LNCaP clone FGC (cell line): ENCODE results near the gene SKAP1.

Experiments used
- DNase-seq: peaks from one replicate; pipeline ENCODE4 v3.0.0-alpha.2; 2011; ENCODE audit warnings: low read depth
- H3K4me3 ChIP-seq: 2 replicates; pipeline ENCODE4 v1.5.1; 2011; ENCODE audit warnings: mild to moderate bottlenecking, low read depth, low read length, control low read depth
- TF ChIP-seq, protein P1 (sequence below): IDR thresholded peaks from 2 replicates; pipeline ENCODE4 v1.5.1; 2012; ENCODE audit warnings: mild to moderate bottlenecking; ENCODE audit not compliant: control insufficient read depth, insufficient read depth; ENCODE audit errors: extremely low read depth

SKAP1 gene

DNA sequence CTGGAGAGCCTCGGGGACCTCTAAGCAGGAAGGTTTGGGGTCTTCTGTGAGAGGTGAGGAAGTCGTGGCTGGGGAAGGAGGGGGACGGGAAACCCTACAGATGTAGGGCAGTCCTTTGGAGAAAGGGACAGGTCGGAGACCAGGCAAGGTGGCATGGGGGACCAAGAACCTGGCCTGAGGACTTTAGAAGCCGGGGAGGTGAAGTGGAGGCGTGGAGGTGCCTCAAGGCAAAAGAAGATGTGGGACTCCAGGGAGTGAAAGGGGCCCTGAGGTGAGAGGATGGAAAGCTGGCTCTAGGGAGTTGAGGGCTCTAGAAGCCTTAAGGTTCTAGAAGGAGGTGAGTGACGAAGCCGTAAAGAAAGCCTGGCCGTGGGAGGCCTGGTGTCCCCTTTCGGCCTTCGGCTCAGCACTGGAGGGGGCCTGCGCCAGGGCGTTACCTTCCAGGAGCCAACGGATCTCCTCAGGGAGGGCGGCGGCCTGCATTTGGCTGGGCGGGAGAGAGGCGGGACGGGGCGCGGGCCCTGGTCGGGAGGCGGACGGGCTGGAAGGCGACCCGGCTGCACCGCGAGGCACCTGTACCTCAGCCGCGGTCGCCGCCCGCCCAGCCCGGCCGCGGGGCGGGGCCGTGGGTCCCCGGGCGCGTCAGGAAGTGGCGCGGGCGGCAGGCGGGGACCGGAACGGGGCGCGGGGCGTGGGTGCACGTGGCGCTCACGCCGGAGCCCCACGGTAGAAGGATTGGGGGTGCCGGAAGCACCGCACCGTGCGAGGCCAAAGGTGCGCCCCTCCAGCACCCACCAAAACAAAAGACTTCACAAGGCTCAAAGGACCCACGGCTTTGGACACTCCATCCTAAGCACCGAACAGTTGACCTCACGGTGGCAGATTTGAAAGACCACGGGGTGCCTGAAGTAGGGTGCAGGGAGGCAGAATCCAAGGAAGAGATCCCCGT lies at the start of gene SKAP1:
Gene SKAP1, minus strand, starts transcription at position 577 of the 949 bp plus-strand sequence.
- DNase-seq = no peak
- no peak within 1 kb of the TSS for H3K4me3 ChIP-seq
- TF ChIP-seq, protein P1, sequence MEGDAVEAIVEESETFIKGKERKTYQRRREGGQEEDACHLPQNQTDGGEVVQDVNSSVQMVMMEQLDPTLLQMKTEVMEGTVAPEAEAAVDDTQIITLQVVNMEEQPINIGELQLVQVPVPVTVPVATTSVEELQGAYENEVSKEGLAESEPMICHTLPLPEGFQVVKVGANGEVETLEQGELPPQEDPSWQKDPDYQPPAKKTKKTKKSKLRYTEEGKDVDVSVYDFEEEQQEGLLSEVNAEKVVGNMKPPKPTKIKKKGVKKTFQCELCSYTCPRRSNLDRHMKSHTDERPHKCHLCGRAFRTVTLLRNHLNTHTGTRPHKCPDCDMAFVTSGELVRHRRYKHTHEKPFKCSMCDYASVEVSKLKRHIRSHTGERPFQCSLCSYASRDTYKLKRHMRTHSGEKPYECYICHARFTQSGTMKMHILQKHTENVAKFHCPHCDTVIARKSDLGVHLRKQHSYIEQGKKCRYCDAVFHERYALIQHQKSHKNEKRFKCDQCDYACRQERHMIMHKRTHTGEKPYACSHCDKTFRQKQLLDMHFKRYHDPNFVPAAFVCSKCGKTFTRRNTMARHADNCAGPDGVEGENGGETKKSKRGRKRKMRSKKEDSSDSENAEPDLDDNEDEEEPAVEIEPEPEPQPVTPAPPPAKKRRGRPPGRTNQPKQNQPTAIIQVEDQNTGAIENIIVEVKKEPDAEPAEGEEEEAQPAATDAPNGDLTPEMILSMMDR = no peak

DNA sequence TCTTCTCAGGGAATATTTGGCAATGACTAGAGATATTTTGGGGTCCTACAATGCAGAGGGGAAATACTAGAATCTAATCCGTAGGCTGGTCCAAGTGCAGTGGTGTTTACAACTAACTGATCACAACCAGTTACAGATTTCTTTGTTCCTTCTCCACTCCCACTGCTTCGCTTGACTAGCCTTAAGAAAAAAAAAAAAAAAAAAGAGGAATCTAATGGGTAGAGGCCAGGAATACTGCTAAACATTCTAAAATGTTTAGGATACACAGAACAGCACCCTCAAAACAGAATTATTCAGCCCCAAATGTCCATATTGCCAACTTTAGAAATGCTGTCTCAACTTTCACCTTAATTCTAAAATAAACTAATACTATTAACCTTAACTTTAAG lies 49.0 kb upstream of the SKAP1 start:
- TF ChIP-seq, protein P1 = no peak
- H3K4me3 ChIP-seq = no peak overlapping the region
- no peak for DNase-seq

DNA sequence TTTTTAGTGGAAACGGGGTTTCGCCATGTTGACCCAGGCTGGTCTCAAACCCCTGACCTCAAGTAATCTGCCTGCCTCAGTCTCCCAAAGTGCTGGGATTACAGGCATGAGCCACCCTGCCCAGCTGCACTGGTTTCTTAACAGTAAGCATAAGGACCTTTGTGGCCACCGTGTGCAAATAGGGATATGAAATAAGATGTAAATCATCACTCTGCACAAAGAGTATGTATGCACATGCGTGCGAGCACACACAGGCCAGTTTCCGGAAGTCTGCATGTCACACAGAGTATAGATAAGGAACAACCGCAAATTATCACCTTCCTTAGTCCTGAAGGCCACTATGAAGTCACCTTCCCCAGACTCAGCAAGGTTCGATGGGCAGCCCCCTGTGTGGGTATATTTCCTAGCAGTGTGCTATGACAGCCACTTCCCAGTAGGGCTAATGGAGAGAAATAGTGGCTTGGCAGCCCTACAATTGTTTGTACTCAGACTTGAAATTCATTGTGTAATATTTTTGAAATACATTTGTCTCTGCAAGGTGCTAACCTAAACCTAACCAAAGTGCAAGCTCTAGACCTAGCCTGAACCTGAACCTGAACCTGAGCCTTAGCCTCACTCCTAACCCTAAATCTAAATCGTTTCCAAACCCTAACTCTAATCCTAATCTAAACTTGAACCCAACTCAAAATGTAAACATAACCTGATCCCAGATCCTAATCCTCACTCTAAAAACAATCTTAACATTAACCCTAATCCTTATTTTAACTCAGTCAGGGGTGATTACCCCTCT lies 48.4 kb upstream of the SKAP1 start:
- TF ChIP-seq, protein P1 = no peak
- no peak overlapping the region for H3K4me3 ChIP-seq
- DNase-seq = no peak

DNA sequence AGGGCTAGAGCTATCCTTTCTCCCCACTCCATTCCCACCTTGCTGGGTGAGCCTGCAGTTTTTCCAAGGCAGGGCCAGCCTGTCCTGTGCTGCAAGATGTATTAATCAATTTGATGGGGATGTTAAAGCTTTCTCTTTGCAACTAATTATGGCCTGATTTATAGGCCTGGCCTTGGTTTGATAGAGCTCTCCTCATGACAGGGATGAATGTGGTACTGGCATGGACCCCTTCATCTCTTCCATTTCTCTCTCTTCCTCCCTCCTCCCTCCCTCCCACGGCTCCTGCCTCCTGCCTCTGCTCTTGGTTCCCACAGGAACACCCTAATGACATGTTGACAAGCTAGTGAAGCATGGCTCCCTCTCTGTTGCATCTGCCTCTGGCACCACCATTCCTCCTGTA lies 47.2 kb upstream of the SKAP1 start:
- TF ChIP-seq, protein P1 = no peak
- no peak overlapping the region for H3K4me3 ChIP-seq
- no peak for DNase-seq

DNA sequence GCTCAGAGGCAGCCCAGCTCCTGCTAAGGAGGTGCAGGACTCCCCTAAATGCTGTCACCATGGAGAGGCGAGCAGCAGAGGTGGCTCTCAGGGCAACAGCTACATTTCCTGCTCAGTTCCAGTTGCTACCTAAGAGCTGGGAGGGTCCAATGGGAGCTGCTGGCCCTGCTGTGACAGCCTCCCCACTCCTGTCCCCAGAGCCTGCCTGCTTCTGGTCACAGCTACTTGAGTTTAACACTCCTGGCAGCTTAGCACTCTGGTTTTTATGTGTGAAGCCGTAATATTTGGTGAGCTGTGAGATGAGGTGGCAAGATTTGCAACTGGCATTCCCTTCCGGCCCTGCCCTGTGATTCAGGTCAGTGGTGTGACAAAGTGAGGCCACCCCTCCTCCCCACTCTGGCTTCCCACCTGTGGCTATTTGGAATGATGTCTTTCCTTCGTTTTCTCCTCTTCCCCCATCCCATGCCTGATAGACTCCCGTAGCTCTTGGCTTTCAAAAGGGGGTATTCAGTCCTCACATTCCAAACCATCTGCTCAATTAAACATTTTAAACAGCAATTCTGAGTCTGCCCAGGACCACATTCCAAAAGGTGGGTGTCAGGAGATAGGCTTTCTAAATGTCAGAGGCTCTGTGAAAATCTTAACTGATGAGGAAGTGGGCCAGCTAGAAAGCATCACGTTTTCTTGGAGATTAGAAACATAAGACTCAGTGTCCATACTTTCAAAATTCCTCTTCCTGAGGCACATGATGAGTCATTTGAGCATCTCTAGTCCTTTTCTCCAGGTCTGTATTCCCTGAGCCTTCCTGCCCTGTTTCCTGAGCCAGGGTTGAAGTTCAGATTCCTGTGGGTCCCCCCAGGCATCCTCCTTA lies 42.6 kb upstream of the SKAP1 start:
- H3K4me3 ChIP-seq = no peak overlapping the region
- TF ChIP-seq, protein P1 = no peak
- no peak for DNase-seq

DNA sequence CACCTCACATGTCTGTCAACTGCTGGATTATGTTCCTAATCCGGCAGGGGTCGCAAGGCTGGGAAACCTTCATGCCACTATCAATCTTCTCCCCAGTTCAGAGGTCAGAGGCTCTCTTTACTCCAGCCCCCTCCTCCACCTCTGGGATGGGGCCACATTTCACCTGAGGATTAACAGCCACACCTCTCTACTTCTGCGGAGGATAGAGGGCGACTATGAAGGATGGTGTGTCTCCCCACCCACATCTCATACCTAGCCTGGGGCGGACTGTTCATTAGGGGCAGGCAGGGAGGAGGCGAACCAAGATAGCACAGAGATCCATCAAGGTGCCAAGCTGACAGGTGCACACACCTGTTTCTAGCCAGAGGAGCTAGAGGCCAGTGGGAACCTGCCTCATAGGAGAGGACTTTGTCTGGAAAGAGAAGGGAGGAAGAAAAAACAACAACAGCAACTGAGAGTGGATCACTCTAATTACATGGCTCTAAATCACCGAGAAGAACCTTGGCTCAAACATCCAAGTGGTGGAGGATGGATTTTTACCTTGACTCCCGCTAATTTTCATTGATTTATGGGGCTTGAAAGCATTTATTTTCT lies 41.9 kb upstream of the SKAP1 start:
- TF ChIP-seq, protein P1 = no peak
- H3K4me3 ChIP-seq = no peak overlapping the region
- no peak for DNase-seq
